Bronchial epithelial cell (primary cell): Measurements from ENCODE around the gene SELL. TPM values are rescaled to one million over a fixed set of nuclear protein-coding genes. Genes with fewer than 3 reads are reported as not detected.
"Not testable (repeated sequence)": the region's sequence is repeated elsewhere in the genome, so short reads cannot be mapped to it uniquely, and the experiment has no call there.

ENCODE experiments used
- DNase-seq: peaks from one replicate; pipeline ENCODE4 v3.0.0-alpha.2; 2010; ENCODE audit warnings: low read depth
- FAIRE-seq: peaks from 2 replicates; lab custom pipeline; 2011; peaks lifted over from hg19 to GRCh38; lab: Jason Lieb, UNC
- H3K27me3 ChIP-seq: 2 replicates; pipeline ENCODE4 v1.5.1; 2011; ENCODE audit warnings: low read length; ENCODE audit not compliant: control insufficient read depth, insufficient read depth
- H3K36me3 ChIP-seq: 2 replicates; pipeline ENCODE4 v1.5.1; 2011; ENCODE audit warnings: low read length; ENCODE audit not compliant: control insufficient read depth, insufficient read depth
- H3K4me3 ChIP-seq: 2 replicates; pipeline ENCODE4 v1.5.1; 2011; ENCODE audit warnings: mild to moderate bottlenecking, low read depth, low read length, control low read depth
- CTCF ChIP-seq: IDR thresholded peaks from 2 replicates; pipeline ENCODE4 v1.5.1; 2011; ENCODE audit warnings: mild to moderate bottlenecking, moderate library complexity, low read length, control low read depth, inconsistent platforms; ENCODE audit not compliant: insufficient read depth, severe bottlenecking
- total RNA-seq: library from RNA; depleted of rRNA; stranded (reverse); fragments of >200 nt; gene quantifications from 2 replicates; pipeline ENCODE4 v1.2.1, GENCODE V29; 2014

Gene SELL
- total RNA-seq, 1 donor from 2014 or later, result not detected

GRCh38 chr1:169722779-169723178 is 11.4 kb upstream of the SELL start:
- no peak for FAIRE-seq
- Histone ChIP-seq H3K4me3 (no peak overlapping the region), H3K27me3 (peaks cover 2% of the 10 kb centered on the region), H3K36me3 (no peaks in the 10 kb centered on the region)
- TF ChIP-seq CTCF, result no peak
- no peak for DNase-seq

GRCh38 chr1:169715100-169715499 is 3.7 kb upstream of the SELL start:
- not testable (repeated sequence) for H3K4me3 ChIP-seq, DNase-seq, FAIRE-seq, H3K27me3 ChIP-seq, H3K36me3 ChIP-seq

GRCh38 chr1:169713090-169713489 is 1.7 kb upstream of the SELL start:
- DNase-seq, H3K36me3 ChIP-seq, H3K4me3 ChIP-seq, H3K27me3 ChIP-seq, FAIRE-seq: not testable (repeated sequence)

- H3K4me3 ChIP-seq, result no peak overlapping the region
- FAIRE-seq (no peak), DNase-seq (no peak)
- H3K27me3 ChIP-seq, result no peaks in the 10 kb centered on the region
- no peaks in the 10 kb centered on the region for H3K36me3 ChIP-seq
- TF ChIP-seq CTCF, result no peak
Observed at GRCh38 chr1:169712309-169712631, 850 bp upstream of the SELL start.

GRCh38 chr1:169708647-169709046 is 2.8 kb downstream of the SELL start:
- no peak for FAIRE-seq

GRCh38 chr1:169707912-169708604 is 3.4 kb downstream of the SELL start:
- DNase-seq (no peak), FAIRE-seq (no peak)
- Histone ChIP-seq H3K36me3 (no peaks in the 10 kb centered on the region), H3K27me3 (no peaks in the 10 kb centered on the region), H3K4me3 (no peak overlapping the region)
- no peak for TF ChIP-seq CTCF

More at GRCh38 chr1:169708647-169709046, 2.8 kb downstream of the SELL start:
- no peak overlapping the region for H3K4me3 ChIP-seq
- H3K36me3 ChIP-seq, result no peaks in the 10 kb centered on the region
- no peaks in the 10 kb centered on the region for H3K27me3 ChIP-seq
- DNase-seq, result no peak
- no peak for TF ChIP-seq CTCF

GRCh38 chr1:169704797-169705196 is 6.6 kb downstream of the SELL start:
- TF ChIP-seq CTCF, result no peak
- no peaks in the 10 kb centered on the region for H3K36me3 ChIP-seq
- DNase-seq (no peak), FAIRE-seq (no peak)
- no peak overlapping the region for H3K4me3 ChIP-seq
- no peaks in the 10 kb centered on the region for H3K27me3 ChIP-seq
